Measurements from ENCODE around the gene TRPM6.
"Not testable (repeated sequence)": the region's sequence is repeated elsewhere in the genome, so short reads cannot be mapped to it uniquely, and the experiment has no call there.

TRPM6 gene, protein sequence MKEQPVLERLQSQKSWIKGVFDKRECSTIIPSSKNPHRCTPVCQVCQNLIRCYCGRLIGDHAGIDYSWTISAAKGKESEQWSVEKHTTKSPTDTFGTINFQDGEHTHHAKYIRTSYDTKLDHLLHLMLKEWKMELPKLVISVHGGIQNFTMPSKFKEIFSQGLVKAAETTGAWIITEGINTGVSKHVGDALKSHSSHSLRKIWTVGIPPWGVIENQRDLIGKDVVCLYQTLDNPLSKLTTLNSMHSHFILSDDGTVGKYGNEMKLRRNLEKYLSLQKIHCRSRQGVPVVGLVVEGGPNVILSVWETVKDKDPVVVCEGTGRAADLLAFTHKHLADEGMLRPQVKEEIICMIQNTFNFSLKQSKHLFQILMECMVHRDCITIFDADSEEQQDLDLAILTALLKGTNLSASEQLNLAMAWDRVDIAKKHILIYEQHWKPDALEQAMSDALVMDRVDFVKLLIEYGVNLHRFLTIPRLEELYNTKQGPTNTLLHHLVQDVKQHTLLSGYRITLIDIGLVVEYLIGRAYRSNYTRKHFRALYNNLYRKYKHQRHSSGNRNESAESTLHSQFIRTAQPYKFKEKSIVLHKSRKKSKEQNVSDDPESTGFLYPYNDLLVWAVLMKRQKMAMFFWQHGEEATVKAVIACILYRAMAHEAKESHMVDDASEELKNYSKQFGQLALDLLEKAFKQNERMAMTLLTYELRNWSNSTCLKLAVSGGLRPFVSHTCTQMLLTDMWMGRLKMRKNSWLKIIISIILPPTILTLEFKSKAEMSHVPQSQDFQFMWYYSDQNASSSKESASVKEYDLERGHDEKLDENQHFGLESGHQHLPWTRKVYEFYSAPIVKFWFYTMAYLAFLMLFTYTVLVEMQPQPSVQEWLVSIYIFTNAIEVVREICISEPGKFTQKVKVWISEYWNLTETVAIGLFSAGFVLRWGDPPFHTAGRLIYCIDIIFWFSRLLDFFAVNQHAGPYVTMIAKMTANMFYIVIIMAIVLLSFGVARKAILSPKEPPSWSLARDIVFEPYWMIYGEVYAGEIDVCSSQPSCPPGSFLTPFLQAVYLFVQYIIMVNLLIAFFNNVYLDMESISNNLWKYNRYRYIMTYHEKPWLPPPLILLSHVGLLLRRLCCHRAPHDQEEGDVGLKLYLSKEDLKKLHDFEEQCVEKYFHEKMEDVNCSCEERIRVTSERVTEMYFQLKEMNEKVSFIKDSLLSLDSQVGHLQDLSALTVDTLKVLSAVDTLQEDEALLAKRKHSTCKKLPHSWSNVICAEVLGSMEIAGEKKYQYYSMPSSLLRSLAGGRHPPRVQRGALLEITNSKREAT (N-terminal part only)

GRCh38 chr9:74887041-74887980, at the start of gene TRPM6:
TSS of gene TRPM6 (minus strand) at chr9:74887921. CDS start at chr9:74887856, 65 bp downstream.
- DNase-seq: peak in 18 of 56 donors; percentile 1 to 35 (median 10)

DNA sequence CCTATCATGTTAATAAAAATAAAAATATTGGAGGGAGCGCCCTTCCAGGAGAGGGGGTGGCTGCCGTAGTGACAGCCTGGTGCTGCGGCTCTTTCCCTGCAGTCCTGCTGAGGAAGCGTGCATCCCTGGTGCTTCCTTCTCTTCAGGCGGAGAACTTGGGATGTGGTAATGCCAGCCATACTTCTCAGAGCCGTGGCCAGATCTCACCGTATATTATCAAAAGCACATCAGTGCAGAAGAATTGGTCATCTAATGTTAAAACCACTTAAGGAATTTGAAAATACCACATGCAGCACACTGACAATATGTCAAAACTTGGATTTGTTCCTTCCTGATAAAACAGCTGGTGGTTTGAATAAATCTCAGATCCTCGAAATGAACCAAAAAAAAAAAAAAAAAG, 47.3 kb upstream of the TRPM6 start:
- DNase-seq: peak in 2 of 56 donors; percentile 2 to 4

DNA sequence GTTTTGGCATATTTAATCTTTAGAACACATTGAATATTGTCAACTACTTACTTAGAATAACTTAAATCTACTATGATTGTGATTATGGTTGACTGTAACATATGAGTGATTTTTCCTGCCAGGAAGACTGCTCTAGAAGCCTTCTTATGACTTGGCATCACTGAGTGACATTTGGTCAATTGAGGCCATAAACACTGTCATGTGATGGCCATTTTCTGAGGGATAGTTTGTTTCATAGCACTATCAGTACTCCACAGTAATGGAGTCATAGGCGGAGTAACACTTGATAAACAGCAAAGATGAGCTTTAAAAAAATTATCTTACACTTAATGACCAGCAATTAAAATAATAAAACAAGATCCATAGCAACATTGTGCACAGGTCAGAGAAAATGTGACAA, 34.0 kb upstream of the TRPM6 start:
- no peak for DNase-seq

GRCh38 chr9:74920944-74921626, 33.4 kb upstream of the TRPM6 start:
- DNase-seq: no peak

GRCh38 chr9:74910036-74910435, 22.3 kb upstream of the TRPM6 start:
- no peak for DNase-seq

DNA sequence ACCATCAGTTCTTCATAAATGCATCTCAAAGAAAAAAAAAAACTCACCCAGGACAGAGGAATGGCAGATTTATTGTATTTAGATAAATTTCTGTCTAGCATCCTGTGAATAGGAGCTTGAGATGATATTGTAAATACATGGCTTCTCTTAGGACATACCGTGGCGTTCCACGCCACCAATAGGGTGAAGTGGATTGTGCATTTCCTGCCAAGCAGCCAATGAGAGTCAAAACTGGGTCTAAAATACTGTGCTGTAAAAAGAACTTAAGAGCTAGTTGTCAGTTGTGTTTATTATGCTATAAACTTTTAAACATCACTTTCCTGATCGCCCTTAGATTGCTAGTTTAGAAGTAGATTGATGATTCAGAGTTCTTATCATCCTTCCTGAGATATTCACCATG, 20.9 kb upstream of the TRPM6 start:
- no peak for DNase-seq

- DNase-seq: no peak
Measured at GRCh38 chr9:74907085-74907484, 19.4 kb upstream of the TRPM6 start.

DNA sequence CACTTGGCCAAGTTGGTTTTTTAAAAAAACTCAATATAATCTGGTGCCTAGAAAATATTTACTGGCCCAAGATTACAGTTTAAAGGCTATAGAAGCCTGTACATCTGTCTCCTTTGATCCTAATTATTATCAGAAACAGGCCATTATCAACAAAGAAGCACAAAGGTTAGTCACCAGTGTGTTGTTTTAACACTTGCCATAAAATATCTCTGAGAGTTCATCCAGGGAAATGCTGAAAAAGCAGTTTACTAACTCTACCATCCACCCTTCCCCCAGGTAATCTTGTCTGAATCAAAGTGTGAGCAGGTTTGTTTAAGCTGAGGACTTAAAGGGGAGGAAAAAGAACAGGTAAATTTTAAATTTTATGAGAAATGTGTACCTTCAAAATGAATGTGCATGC, 13.3 kb upstream of the TRPM6 start:
- no peak for DNase-seq

GRCh38 chr9:74888449-74888848, 728 bp upstream of the TRPM6 start:
- not testable (repeated sequence) for DNase-seq

DNA sequence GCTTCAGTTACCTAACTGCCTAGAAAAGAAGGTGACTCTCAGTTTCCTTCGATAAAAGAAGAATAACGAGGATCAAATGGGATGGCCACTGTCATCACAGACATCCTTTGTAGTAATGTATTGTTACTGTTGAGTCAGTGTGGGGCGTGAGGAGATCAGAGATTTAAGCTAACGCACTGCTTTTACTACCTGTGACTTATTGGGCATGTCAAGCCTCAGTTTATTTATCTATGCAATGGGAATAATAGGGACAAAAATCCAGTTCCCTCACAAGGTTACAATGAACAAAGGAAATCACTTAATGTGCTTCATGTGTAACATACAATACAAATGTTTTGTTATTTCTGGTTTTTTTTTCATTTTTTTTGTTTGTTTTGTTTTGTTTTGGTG, 255 bp upstream of the TRPM6 start:
- DNase-seq: no peak

DNA sequence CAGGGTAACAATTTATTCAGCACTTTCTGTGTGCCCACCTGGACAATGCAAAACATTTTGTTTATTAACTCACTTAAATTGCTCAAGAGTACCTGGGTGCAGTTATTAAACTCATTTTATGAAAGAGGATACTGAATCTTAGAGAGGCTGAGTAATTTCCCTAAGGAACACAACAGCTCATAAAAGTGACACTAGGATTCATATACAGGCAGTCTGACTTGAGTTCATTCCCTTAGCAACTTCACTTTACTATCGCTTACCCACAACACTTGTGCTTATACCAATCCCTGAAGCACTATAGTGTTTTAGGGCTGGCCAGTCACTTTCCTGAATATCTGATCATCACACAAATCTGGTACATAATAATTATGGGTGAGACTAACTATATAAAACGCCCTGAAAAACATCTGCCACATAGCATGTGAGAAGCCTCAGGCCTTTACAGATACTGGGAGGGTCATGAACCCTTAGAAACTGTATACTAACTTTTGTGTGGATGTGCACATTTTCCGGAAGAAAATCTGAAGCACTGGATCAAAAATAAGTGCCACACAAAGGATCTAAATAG, 11.3 kb downstream of the TRPM6 start:
- no peak for DNase-seq

- no peak for DNase-seq
Measured at GRCh38 chr9:74875656-74876055, 12.1 kb downstream of the TRPM6 start.

DNA sequence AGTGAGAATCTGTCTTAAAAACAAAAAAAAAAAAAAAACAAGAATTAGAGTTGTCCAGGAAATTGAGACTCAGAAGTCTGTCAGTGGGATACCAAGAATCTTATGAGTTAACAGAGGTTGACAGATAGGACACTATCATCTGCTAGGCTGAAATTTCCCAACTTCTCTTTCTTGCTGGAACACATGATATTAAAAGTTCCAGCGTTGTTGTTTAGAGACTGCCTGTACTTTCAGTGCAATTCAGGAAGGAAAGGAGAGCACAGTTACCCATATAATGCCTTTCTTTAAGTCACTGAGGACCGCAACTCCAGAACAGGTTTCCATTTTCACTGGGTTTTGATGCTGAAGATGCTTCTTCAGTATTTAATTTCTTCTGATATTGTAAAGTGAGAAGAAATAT, 13.5 kb downstream of the TRPM6 start:
- DNase-seq: no peak

DNA sequence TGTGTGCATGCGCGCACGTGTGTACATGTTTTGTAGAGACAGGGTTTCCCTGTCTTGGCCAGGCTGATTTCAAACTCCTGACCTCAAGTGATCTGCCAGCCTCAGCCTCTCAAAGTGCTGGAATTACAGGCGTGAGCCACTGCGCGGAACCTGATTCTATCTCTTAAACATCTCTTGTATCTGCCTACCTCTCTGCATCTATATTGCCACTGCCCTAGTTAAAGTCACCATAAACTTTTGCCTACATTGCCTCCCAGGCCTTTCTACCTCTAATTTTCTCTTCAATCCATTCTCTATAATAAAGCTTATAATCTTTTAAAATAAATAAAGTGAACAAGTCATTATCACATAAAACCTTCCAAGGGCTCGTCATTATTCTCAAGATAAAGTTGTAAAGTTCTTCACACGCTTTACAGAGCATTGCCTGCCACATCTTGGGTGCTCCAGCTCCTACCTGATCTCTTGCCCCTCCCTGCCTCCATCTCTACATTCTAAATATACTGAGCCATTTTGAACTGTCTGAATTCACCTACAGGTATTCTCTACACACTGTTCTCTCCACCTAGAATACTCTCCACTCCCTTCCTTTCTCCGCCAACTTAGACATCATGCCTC, 15.0 kb downstream of the TRPM6 start:
- no peak for DNase-seq

DNA sequence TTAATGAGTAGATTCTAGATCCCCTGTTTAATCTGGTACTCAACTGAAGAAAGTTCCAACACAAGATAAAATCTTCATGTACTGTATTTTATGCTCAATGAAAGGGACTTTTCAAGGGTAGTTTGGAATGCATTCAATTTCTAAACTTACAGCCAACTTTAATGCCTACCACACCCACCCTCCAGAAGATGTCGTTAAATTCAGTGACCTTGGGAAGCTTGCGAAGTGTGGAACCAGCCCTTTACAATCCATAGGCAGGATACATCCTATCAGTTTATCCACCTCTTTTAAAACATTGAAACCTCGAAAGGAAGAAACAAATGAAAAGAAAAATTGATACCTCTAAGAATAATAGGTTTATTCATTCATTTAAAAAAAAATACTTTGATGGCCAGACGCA, 20.2 kb downstream of the TRPM6 start:
- no peak for DNase-seq

GRCh38 chr9:74865177-74865576, 22.5 kb downstream of the TRPM6 start:
- DNase-seq: no peak

DNA sequence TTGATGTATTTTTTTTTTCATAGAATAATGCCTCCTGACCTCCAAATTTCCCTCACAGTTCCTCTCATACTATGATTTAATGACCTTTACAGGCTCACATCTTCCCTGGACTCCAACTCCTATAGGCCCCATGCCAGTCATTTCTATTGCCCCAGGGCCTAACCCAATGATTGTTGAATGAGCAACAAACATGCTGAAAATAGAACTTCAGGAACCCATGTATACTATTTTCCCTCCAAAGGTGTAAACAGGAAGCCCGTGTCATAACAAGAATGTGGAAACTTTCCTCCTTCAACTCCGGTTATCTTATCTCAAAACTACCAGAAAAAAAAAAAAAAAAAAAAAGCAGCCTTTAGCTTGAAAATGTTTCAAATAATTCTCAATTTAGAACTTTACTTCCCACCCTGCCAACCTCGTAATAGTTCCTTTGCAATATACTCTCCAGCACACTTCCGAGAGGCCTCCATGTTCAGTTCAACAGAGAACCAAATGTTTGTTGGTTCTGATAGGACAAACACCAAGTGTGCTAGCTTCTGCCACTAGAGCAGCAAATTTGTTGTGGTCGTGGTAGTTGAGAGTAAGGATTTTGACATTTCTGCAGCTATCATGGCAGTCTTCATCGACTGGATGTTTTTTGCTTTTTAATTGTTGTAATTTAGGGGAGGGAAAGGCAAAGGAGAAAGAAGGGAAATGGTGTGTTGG, 25.8 kb downstream of the TRPM6 start:
- no peak for DNase-seq

GRCh38 chr9:74861071-74861470, 26.6 kb downstream of the TRPM6 start:
- no peak for DNase-seq
